ENCODE measurements around the gene MSL3. TPM values are rescaled to one million over a fixed set of nuclear protein-coding genes. Genes with fewer than 3 reads are reported as not detected.

Gene MSL3
- polyA plus RNA-seq, 3 donors, result 65.5 to 105 (median 86.0) TPM

- H3K27ac Mint-ChIP-seq, result no peak overlapping the region
- H3K4me3 ChIP-seq (replicated peaks in 1 of 3; ENCODE audit: low read depth in 2 of 3, low read length in 3 of 3), result no peak overlapping the region
- H3K9ac ChIP-seq (ENCODE audit: insufficient read depth, low read length, poor library complexity, severe bottlenecking), result no peak overlapping the region
- no peak overlapping the region for H3K4me3 Mint-ChIP-seq
- H3K36me3 Mint-ChIP-seq, result no peaks in the 10 kb centered on the region
- H3K4me1 ChIP-seq (ENCODE audit: control insufficient read depth in 1 of 2, insufficient read depth in 2 of 2, low read length in 2 of 2), result peaks cover 20 to 27% of the 10 kb centered on the region in 2 donors
- no peaks in the 10 kb centered on the region for H3K27me3 ChIP-seq (ENCODE audit: control insufficient read depth in 2 of 2, insufficient read depth in 2 of 2, low read length in 2 of 2)
- peaks cover 26% of the 10 kb centered on the region for H3K4me1 Mint-ChIP-seq
- no CpG with 5 or more reads among the region's 18 CpGs for WGBS (ENCODE audit: insufficient coverage)
- no peaks in the 10 kb centered on the region for H3K36me3 ChIP-seq (replicated peaks in 1 of 2; ENCODE audit: control insufficient read depth in 1 of 2, insufficient read depth in 2 of 2, low read length in 2 of 2)
- peaks cover 2 to 7% (median 3%) of the 10 kb centered on the region in 3 donors for H3K27me3 Mint-ChIP-seq (ENCODE audit: low read depth in 3 of 3)
- peaks cover 0 to 19% (median 10%) of the 10 kb centered on the region in 7 donors for H3K9me3 Mint-ChIP-seq
- H3K79me2 ChIP-seq (ENCODE audit: insufficient read depth, low read length), result peaks cover 5% of the 10 kb centered on the region
- H2AFZ ChIP-seq (ENCODE audit: insufficient read depth, low read depth, low read length, poor library complexity, severe bottlenecking), result no peak overlapping the region
- H3K9me3 ChIP-seq (replicated peaks in 1 of 2; ENCODE audit: control insufficient read depth in 1 of 2, insufficient read depth in 1 of 2, low read length in 2 of 2), result peaks cover 0 to 4% of the 10 kb centered on the region in 2 donors
- no peak overlapping the region for H3K27ac ChIP-seq (ENCODE audit: low read depth in 1 of 2, low read length in 2 of 2)
- TF ChIP-seq CTCF (IDR thresholded peaks at IDR 0.05), result no peak
- no peak overlapping the region for H3K4me2 ChIP-seq (replicated peaks; ENCODE audit: extremely low read depth, low read length, poor library complexity, severe bottlenecking)
- H4K20me1 ChIP-seq (ENCODE audit: insufficient read depth, low read length), result no peaks in the 10 kb centered on the region
- intact Hi-C loops (cut with micrococcal nuclease), result loop anchor here in 1 of 2 donors (10.0 kb wide), 1 partner anchor 1560 kb away; no protein-coding TSS in a partner anchor
- no peak for DNase-seq
Measured at GRCh38 chrX:11754958-11755645, 2.9 kb upstream of the MSL3 start.

GRCh38 chrX:11755724-11756123 lies 2.3 kb upstream of the MSL3 start:
- H3K4me3 Mint-ChIP-seq, result no peak overlapping the region
- H3K4me2 ChIP-seq (replicated peaks; ENCODE audit: extremely low read depth, low read length, poor library complexity, severe bottlenecking), result no peak overlapping the region
- intact Hi-C loops (cut with micrococcal nuclease), result loop anchor here in 1 of 2 donors (10.0 kb wide), 1 partner anchor 1561 kb away; no protein-coding TSS in a partner anchor
- TF ChIP-seq CTCF (IDR thresholded peaks at IDR 0.05), result no peak
- H3K79me2 ChIP-seq (ENCODE audit: insufficient read depth, low read length), result peaks cover 6% of the 10 kb centered on the region
- peaks cover 24% of the 10 kb centered on the region for H3K4me1 Mint-ChIP-seq
- H3K9me3 ChIP-seq (replicated peaks in 1 of 2; ENCODE audit: control insufficient read depth in 1 of 2, insufficient read depth in 1 of 2, low read length in 2 of 2), result peaks cover 0 to 4% of the 10 kb centered on the region in 2 donors
- no peak overlapping the region for H2AFZ ChIP-seq (ENCODE audit: insufficient read depth, low read depth, low read length, poor library complexity, severe bottlenecking)
- H3K27me3 Mint-ChIP-seq (ENCODE audit: low read depth in 3 of 3), result peaks cover 2 to 4% (median 3%) of the 10 kb centered on the region in 3 donors
- no peak overlapping the region for H3K27ac Mint-ChIP-seq
- H3K9ac ChIP-seq (ENCODE audit: insufficient read depth, low read length, poor library complexity, severe bottlenecking), result no peak overlapping the region
- no peaks in the 10 kb centered on the region for H3K36me3 ChIP-seq (replicated peaks in 1 of 2; ENCODE audit: control insufficient read depth in 1 of 2, insufficient read depth in 2 of 2, low read length in 2 of 2)
- H3K36me3 Mint-ChIP-seq, result peaks cover under 1 to 1% of the 10 kb centered on the region in 2 donors
- H3K4me1 ChIP-seq (ENCODE audit: control insufficient read depth in 1 of 2, insufficient read depth in 2 of 2, low read length in 2 of 2), result peaks cover 20 to 23% of the 10 kb centered on the region in 2 donors
- H3K4me3 ChIP-seq (replicated peaks in 1 of 3; ENCODE audit: low read depth in 2 of 3, low read length in 3 of 3), result no peak overlapping the region
- no CpG with 5 or more reads among the region's 2 CpGs for WGBS (ENCODE audit: insufficient coverage)
- H3K27me3 ChIP-seq (ENCODE audit: control insufficient read depth in 2 of 2, insufficient read depth in 2 of 2, low read length in 2 of 2), result no peaks in the 10 kb centered on the region
- H3K27ac ChIP-seq (ENCODE audit: low read depth in 1 of 2, low read length in 2 of 2), result no peak overlapping the region
- H4K20me1 ChIP-seq (ENCODE audit: insufficient read depth, low read length), result no peaks in the 10 kb centered on the region
- peaks cover 0 to 19% (median 10%) of the 10 kb centered on the region in 7 donors for H3K9me3 Mint-ChIP-seq
- no peak for DNase-seq
